Measurements from ENCODE around the gene SLC20A1. TPM values are rescaled to one million over a fixed set of nuclear protein-coding genes. Genes with fewer than 3 reads are reported as not detected.

The SLC20A1 gene
- total and polyA plus RNA-seq, 2 of the 4 experiments (the other 2 are of a cell fraction): 93.6 to 94.1 TPM

- Histone ChIP-seq H3K14ac (replicated peaks; ENCODE audit: low read depth, low read length) (no peak overlapping the region), H3K23ac (ENCODE audit: low read depth, low read length) (no peak overlapping the region), H3K9me3 (ENCODE audit: control insufficient read depth, insufficient read depth, low read length) (no peaks in the 10 kb centered on the region), H4K8ac (ENCODE audit: low read depth in 2 of 2, low read length in 2 of 2) (no peak overlapping the region), H2BK5ac (ENCODE audit: low read depth, low read length, poor library complexity, severe bottlenecking) (no peak overlapping the region), H4K5ac (ENCODE audit: low read depth, low read length) (no peak overlapping the region), H3K4ac (ENCODE audit: low read depth, low read length) (no peak overlapping the region), H3K4me2 (ENCODE audit: low read depth, low read length) (no peak overlapping the region), H4K20me1 (ENCODE audit: insufficient read depth, low read length) (no peaks in the 10 kb centered on the region), H4K91ac (ENCODE audit: insufficient read depth, low read depth, low read length) (no peak overlapping the region), H2BK15ac (ENCODE audit: low read depth, low read length) (no peak overlapping the region), H3K4me1 (ENCODE audit: control insufficient read depth, insufficient read depth, low read length) (0 out of 2 replicates have a peak, but pooled peaks cover 4% of the 10 kb centered on the region), H3K79me1 (ENCODE audit: low read depth in 1 of 2, low read length in 2 of 2) (no peaks in the 10 kb centered on the region), H2AFZ (replicated peaks; ENCODE audit: low read length, poor library complexity) (no peak overlapping the region), H3K4me3 (ENCODE audit: insufficient read depth, low read depth, low read length) (no peak overlapping the region), H2BK20ac (ENCODE audit: low read depth, low read length) (no peak overlapping the region), H3K36me3 (ENCODE audit: control insufficient read depth, insufficient read depth, low read length) (no peaks in the 10 kb centered on the region), H3K27ac (ENCODE audit: insufficient read depth, low read length) (no peak overlapping the region), H3K27me3 (ENCODE audit: control insufficient read depth, insufficient read depth, low read length) (no peaks in the 10 kb centered on the region), H3K56ac (ENCODE audit: extremely low read depth, insufficient read depth, low read length) (no peak overlapping the region), H3K18ac (ENCODE audit: low read depth, low read length) (no peak overlapping the region), H3K9me1 (ENCODE audit: insufficient read depth, low read length) (no peaks in the 10 kb centered on the region), H3K9ac (ENCODE audit: low read depth, low read length) (no peak overlapping the region), H2BK120ac (ENCODE audit: low read depth, low read length) (no peak overlapping the region), H2AK9ac (replicated peaks; ENCODE audit: low read depth, low read length, poor library complexity) (no peak overlapping the region), H2AK5ac (ENCODE audit: low read depth, low read length) (no peak overlapping the region)
- no CpG with 5 or more reads among the region's 2 CpGs for WGBS, 2 experiments (ENCODE audit: extremely low coverage in 2 of 2, insufficient read length in 1 of 2)
- CTCF ChIA-PET: no interaction called here
- TF ChIP-seq USF2 (IDR thresholded peaks at IDR 0.05; ENCODE audit: low read depth, low read length) (no peak), CHD1 (IDR thresholded peaks at IDR 0.05; ENCODE audit: low read depth, low read length) (no peak), NFE2L2 (IDR thresholded peaks at IDR 0.05; ENCODE audit: low read depth, low read length) (no peak), CEBPB (IDR thresholded peaks at IDR 0.05; ENCODE audit: low read depth, low read length) (no peak), MAZ (IDR thresholded peaks at IDR 0.05; ENCODE audit: borderline replicate concordance, low read depth, low read length) (no peak), RCOR1 (IDR thresholded peaks at IDR 0.05; ENCODE audit: insufficient replicate concordance, low read length) (no peak)
- TF ChIP-seq, protein P1, sequence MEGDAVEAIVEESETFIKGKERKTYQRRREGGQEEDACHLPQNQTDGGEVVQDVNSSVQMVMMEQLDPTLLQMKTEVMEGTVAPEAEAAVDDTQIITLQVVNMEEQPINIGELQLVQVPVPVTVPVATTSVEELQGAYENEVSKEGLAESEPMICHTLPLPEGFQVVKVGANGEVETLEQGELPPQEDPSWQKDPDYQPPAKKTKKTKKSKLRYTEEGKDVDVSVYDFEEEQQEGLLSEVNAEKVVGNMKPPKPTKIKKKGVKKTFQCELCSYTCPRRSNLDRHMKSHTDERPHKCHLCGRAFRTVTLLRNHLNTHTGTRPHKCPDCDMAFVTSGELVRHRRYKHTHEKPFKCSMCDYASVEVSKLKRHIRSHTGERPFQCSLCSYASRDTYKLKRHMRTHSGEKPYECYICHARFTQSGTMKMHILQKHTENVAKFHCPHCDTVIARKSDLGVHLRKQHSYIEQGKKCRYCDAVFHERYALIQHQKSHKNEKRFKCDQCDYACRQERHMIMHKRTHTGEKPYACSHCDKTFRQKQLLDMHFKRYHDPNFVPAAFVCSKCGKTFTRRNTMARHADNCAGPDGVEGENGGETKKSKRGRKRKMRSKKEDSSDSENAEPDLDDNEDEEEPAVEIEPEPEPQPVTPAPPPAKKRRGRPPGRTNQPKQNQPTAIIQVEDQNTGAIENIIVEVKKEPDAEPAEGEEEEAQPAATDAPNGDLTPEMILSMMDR (conservative IDR thresholded peaks at IDR 0.05; ENCODE audit: low read depth, low read length): no peak
- ATAC-seq (ENCODE audit: low read depth) (no peak), DNase-seq (no peak)
- in situ Hi-C loops (cut with MboI; ENCODE audit: low sequenced_read_pairs): no loop called here
- POLR2A ChIA-PET (ENCODE audit: unreplicated experiment): no interaction called here
- no TSS peak for BruUV-seq (replicated peaks)
- dilution Hi-C loops (cut with HindIII; ENCODE audit: low sequenced_read_pairs, unreplicated experiment): no loop called here
- intact Hi-C loops (cut with micrococcal nuclease): no loop called here
These were observed 57.9 kb downstream of the SLC20A1 start for GRCh38 chr2:112703684-112704083.
